Neural cell (in vitro differentiated cells): ENCODE measurements around the gene DHFR2. TPM values are rescaled to one million over a fixed set of nuclear protein-coding genes. Genes with fewer than 3 reads are reported as not detected.
A peak's percentile ranks its signal among the peaks of the same experiment; 100 is the strongest.

ENCODE experiments used
- H2AFZ ChIP-seq: fragments of 200-600, 300-800 bp; sonication (generic), shearing (Covaris generic); 2 replicates; pipeline ENCODE4 v1.6.0; 2014; ENCODE audit warnings: low read depth, mild to moderate bottlenecking, antibody characterized with exemption, low read length, moderate library complexity
- H3F3A ChIP-seq: fragments of 200-600 bp; shearing (Covaris generic); 2 replicates; pipeline ENCODE4 v1.6.1; 2016; ENCODE audit warnings: mild to moderate bottlenecking, moderate library complexity, mixed read lengths, antibody characterized with exemption, low read length; ENCODE audit not compliant: insufficient read depth, poor library complexity, severe bottlenecking
- H3K27ac ChIP-seq: fragments of 200-600, 300-800 bp; sonication (generic), shearing (Covaris generic); 2 replicates; pipeline ENCODE4 v1.5.1; 2014; ENCODE audit warnings: mild to moderate bottlenecking, low read length, moderate library complexity
- H3K27me3 ChIP-seq: fragments of 300-800, 200-600 bp; sonication (generic), shearing (Covaris generic); 2 replicates; pipeline ENCODE4 v1.6.0; 2014; ENCODE audit warnings: mild to moderate bottlenecking, low read depth, low read length, moderate library complexity; ENCODE audit not compliant: insufficient read depth
- H3K36me3 ChIP-seq: fragments of 300-800, 200-600 bp; sonication (generic), shearing (Covaris generic); 2 replicates; pipeline ENCODE4 v1.5.1; 2014; ENCODE audit warnings: mild to moderate bottlenecking, antibody characterized with exemption, low read length, moderate library complexity; ENCODE audit not compliant: insufficient read depth
- H3K4me2 ChIP-seq: fragments of 300-800, 200-600 bp; sonication (generic), shearing (Covaris generic); 2 replicates; pipeline ENCODE4 v1.6.0; 2014; ENCODE audit warnings: mild to moderate bottlenecking, low read length
- H3K4me3 ChIP-seq: fragments of 300-800, 200-600 bp; sonication (generic), shearing (Covaris generic); 2 replicates; pipeline ENCODE4 v1.5.1; 2014; ENCODE audit warnings: mild to moderate bottlenecking, low read length, moderate library complexity
- H3K79me2 ChIP-seq: fragments of 200-600 bp; shearing (Covaris generic); replicated peaks from 2 replicates; pipeline ENCODE4 v1.6.0; 2014; ENCODE audit warnings: mild to moderate bottlenecking, low read length, moderate library complexity; ENCODE audit not compliant: insufficient read depth
- H3K9ac ChIP-seq: fragments of 300-800, 200-600 bp; sonication (generic), shearing (Covaris generic); 2 replicates; pipeline ENCODE4 v1.6.1; 2016; ENCODE audit warnings: mild to moderate bottlenecking, low read length, mixed read lengths
- H3K9me2 ChIP-seq: fragments of 200-600 bp; shearing (Covaris generic); 2 replicates; pipeline ENCODE4 v1.6.1; 2016; ENCODE audit warnings: mild to moderate bottlenecking, low read length, mixed read lengths; ENCODE audit not compliant: insufficient read depth
- H3K9me3 ChIP-seq: fragments of 200-600, 300-800 bp; sonication (generic), shearing (Covaris generic); 2 replicates; pipeline ENCODE4 v1.6.1; 2016; ENCODE audit warnings: mild to moderate bottlenecking, mixed run types, low read length, moderate library complexity, mixed read lengths
- H4K20me1 ChIP-seq: fragments of 200-600 bp; shearing (Covaris generic); 2 replicates; pipeline ENCODE4 v1.6.1; 2016; ENCODE audit warnings: mild to moderate bottlenecking, mixed run types; ENCODE audit not compliant: insufficient read depth
- CTCF ChIP-seq: fragments of 450-650 bp; IDR thresholded peaks from 2 replicates; pipeline ENCODE4 v1.5.1; 2014; ENCODE audit warnings: antibody characterized with exemption, mild to moderate bottlenecking, moderate library complexity; ENCODE audit not compliant: poor library complexity, severe bottlenecking
- EP300 ChIP-seq: fragments of 450-650 bp; conservative IDR thresholded peaks from 2 replicates; pipeline ENCODE4 v1.6.1; 2014; ENCODE audit warnings: antibody characterized with exemption, mild to moderate bottlenecking, moderate library complexity; ENCODE audit not compliant: poor library complexity, severe bottlenecking
- EZH2 ChIP-seq: fragments of 200-600, 300-800 bp; shearing (Covaris generic), sonication (generic); IDR thresholded peaks from 2 replicates; pipeline ENCODE4 v1.6.1; 2014; ENCODE audit warnings: antibody characterized with exemption, low read length, borderline replicate concordance, mild to moderate bottlenecking; ENCODE audit not compliant: insufficient read depth, poor library complexity, severe bottlenecking
- MXI1 ChIP-seq: fragments of 450-650 bp; conservative IDR thresholded peaks from 2 replicates; pipeline ENCODE4 v1.6.1; 2014; ENCODE audit warnings: antibody characterized with exemption, mild to moderate bottlenecking; ENCODE audit not compliant: poor library complexity, severe bottlenecking
- POLR2AphosphoS5 ChIP-seq: IDR thresholded peaks from 2 replicates; pipeline ENCODE4 v1.6.1; 2012
- RAD21 ChIP-seq: fragments of 450-650 bp; conservative IDR thresholded peaks from 2 replicates; pipeline ENCODE4 v1.6.1; 2014; ENCODE audit warnings: antibody characterized with exemption, mild to moderate bottlenecking, moderate library complexity
- REST ChIP-seq: IDR thresholded peaks from 2 replicates; pipeline ENCODE4 v1.6.1; 2012; ENCODE audit warnings: borderline replicate concordance
- SMC3 ChIP-seq: fragments of 450-650 bp; conservative IDR thresholded peaks from 2 replicates; pipeline ENCODE4 v1.6.1; 2014; ENCODE audit warnings: antibody characterized with exemption, mild to moderate bottlenecking, moderate library complexity; ENCODE audit not compliant: poor library complexity
- TAF1 ChIP-seq: IDR thresholded peaks from 2 replicates; pipeline ENCODE4 v1.6.1; 2012; ENCODE audit warnings: low read depth
- polyA plus RNA-seq: library from polyadenylated mRNA; depleted of rRNA; stranded (reverse); fragments of >200 nt; gene quantifications from 2 replicates; pipeline ENCODE4 v1.2.3, GENCODE V29; 2014

Gene DHFR2
- polyA plus RNA-seq, 1 donor from 2014 or later: 5.6 TPM

DNA sequence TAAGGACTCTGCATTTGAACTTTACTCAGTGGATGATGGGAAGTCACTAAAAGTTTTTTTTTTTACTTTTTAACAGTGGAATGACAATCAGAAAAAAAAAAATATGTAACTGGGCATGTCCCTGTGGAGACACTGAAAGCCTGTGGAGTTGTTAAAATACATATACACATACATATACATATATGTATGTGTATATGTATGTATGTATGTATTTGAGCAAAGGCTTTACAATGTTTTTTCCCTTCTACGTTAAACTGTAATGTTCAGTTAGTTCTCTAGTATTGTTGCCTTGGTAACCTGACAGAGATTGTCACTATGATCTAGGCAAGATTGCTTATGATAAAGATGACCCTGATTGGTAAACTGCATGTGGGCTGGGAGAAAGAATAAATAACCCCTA lies 30.4 kb upstream of the DHFR2 start:
- TF ChIP-seq SMC3 (no peak), EP300 (peak; percentile 49), POLR2AphosphoS5 (peak; percentile 46)
- peak overlapping the region; percentile 21 for H3K27ac ChIP-seq
- no peaks in the 10 kb centered on the region for H3K79me2 ChIP-seq
- peak overlapping the region; percentile 3 for H3K4me3 ChIP-seq
- H3K9me2 ChIP-seq: no peaks in the 10 kb centered on the region
- no peaks in the 10 kb centered on the region for H3K27me3 ChIP-seq
- H3F3A ChIP-seq: no peaks in the 10 kb centered on the region
- no peak overlapping the region for H3K4me2 ChIP-seq
- no peak overlapping the region for H3K9ac ChIP-seq
- no peaks in the 10 kb centered on the region for H3K9me3 ChIP-seq
- no peaks in the 10 kb centered on the region for H4K20me1 ChIP-seq
- no peak overlapping the region for H2AFZ ChIP-seq
- peaks cover 11% of the 10 kb centered on the region for H3K36me3 ChIP-seq

- H3K9me3 ChIP-seq: no peaks in the 10 kb centered on the region
- H3K79me2 ChIP-seq: no peaks in the 10 kb centered on the region
- no peaks in the 10 kb centered on the region for H3K9me2 ChIP-seq
- no peak overlapping the region for H3K4me2 ChIP-seq
- no peak overlapping the region for H2AFZ ChIP-seq
- no peaks in the 10 kb centered on the region for H3K27me3 ChIP-seq
- H3F3A ChIP-seq: no peaks in the 10 kb centered on the region
- no peak overlapping the region for H3K4me3 ChIP-seq
- no peak for TF ChIP-seq EP300
- TF ChIP-seq POLR2AphosphoS5: no peak
- no peak for TF ChIP-seq SMC3
- no peak for TF ChIP-seq RAD21
- TF ChIP-seq MXI1: no peak
- no peak for TF ChIP-seq TAF1
- no peak overlapping the region for H3K27ac ChIP-seq
- no peak overlapping the region for H3K9ac ChIP-seq
- H3K36me3 ChIP-seq: peaks cover 5% of the 10 kb centered on the region
- H4K20me1 ChIP-seq: no peaks in the 10 kb centered on the region
Measured at GRCh38 chr3:94092086-94092485, 29.4 kb upstream of the DHFR2 start.

DNA sequence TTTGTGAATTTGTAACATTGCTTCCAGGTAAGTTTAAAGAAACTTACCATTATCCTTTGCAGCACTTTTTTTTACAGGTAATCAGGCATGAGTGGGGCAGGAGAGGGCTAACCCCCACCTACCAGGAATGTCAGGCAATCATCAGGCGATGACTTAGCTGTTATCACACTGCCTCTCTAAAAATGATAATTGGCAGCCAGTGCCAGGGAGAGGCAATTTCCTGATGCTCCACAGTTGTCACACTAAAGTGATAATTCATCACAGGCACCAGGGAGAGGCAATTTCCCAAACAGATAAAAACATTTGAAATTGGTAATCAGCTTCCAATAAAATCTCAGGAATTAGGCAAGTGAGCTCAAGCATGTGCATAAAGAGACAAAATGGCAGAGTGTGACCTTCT lies 26.4 kb upstream of the DHFR2 start:
- Histone ChIP-seq H3K9ac (no peak overlapping the region), H3K9me2 (no peaks in the 10 kb centered on the region), H3K27me3 (no peaks in the 10 kb centered on the region), H3F3A (no peaks in the 10 kb centered on the region), H4K20me1 (no peaks in the 10 kb centered on the region), H3K27ac (no peak overlapping the region), H3K4me2 (no peak overlapping the region), H3K36me3 (no peaks in the 10 kb centered on the region), H2AFZ (no peak overlapping the region), H3K9me3 (no peaks in the 10 kb centered on the region), H3K4me3 (no peak overlapping the region), H3K79me2 (no peaks in the 10 kb centered on the region)
- TF ChIP-seq EZH2 (no peak), SMC3 (no peak), REST (no peak), EP300 (no peak), TAF1 (no peak), POLR2AphosphoS5 (no peak), CTCF (no peak), MXI1 (no peak), RAD21 (no peak)
